HG02938 (cell line): ENCODE data around the gene ITPRID2.
A peak's percentile ranks its signal among the peaks of the same experiment; 100 is the strongest.
"Not testable (repeated sequence)": the region's sequence is repeated elsewhere in the genome, so short reads cannot be mapped to it uniquely, and the experiment has no call there.

Source experiments
- ATAC-seq: cut with Tn5 transposase; IDR thresholded peaks from one replicate; pipeline ENCODE4 v1.9.1; 2021; ENCODE audit warnings: mild to moderate bottlenecking, moderate library complexity; ENCODE audit not compliant: unreplicated experiment

ITPRID2 gene

GRCh38 chr2:181958726-181959125 is 67.2 kb downstream of the ITPRID2 start:
- no peak for ATAC-seq

DNA sequence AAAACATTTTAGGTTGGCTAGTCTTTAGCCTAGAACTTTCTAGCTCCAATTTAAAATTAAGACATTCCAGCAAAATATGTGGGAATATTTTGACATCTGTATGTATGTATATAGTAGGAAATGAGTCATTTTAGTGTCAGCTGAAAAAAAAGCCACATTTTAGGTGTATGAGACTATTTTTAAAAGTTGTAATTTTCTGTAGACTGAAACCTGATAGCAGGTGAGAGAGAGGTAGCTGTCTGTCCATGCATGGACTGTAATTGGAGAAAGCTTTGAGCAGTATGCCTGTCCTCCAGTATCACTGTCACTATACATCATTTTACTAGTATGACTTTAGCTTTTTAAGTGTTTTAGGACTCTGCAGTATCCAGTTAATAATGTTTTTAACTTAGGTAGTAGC is 68.0 kb downstream of the ITPRID2 start:
- ATAC-seq = no peak

GRCh38 chr2:181961167-181961566 is 69.6 kb downstream of the ITPRID2 start:
- not testable (repeated sequence) for ATAC-seq

GRCh38 chr2:181962142-181962541 is 70.6 kb downstream of the ITPRID2 start:
- ATAC-seq = no peak

- ATAC-seq = no peak
Measured at GRCh38 chr2:181970160-181970794, 78.7 kb downstream of the ITPRID2 start.

- no peak for ATAC-seq
Measured at GRCh38 chr2:181971032-181971431, 79.5 kb downstream of the ITPRID2 start.

DNA sequence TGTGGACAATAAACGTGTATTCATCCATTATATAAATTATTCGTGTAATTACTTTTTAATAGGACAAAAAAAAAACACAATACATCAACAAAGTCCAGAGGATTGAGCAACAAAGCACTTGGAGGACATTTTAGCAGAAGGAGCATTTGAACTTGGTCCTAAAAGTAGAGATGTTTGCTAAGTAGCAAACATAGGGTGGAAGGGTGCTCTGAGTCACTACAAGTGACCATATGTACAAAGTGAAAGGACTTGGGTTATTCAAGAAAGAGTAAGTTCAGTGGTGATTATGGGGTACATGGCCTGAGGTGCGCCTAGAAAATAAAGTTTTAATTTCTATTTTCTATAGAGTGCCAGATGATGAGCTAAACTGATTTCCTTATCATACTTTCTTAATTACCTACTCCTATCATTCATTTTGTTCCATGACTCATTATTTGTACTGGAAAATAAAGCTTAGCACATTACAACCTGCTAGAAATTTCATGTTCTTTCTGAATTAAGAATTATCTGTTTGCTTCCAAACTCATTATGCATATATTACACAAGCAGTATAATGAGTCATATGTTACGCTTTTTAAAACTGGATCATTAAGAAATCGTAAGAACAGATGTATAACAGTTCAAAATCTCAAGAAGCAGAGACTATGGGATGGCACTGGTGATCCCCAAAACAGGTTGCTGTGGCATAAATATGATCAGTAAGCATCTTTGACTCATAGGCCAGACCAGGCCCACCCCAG is 81.1 kb downstream of the ITPRID2 start:
- ATAC-seq = no peak

DNA sequence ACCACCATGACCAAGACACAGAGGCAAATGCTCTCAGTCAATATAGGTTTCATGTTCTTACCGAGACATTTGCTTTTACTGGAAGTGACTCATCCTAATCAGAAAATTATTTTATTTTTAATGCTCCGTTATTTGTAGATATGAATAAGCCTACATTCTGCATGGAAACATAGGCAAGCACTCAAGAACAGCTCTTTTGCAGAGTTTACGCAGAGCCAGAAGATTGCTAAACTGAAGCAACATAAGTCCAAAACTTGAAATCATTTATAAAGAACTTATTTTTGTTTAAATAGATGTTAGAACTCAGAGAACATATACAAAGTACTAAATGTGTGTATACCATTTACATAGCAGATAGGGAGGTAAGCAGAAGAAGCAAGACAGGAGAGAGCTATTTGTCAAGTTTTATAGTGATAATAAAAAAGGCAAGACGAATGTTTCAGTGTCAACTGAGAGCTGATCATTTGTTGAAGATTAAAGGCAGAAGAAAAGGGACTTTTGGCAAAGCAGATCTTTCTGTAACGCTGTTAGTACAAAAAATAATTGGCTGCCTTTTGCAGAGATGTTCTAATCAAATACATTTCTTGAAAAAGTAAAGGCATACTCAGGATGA is 81.7 kb downstream of the ITPRID2 start:
- ATAC-seq = no peak

DNA sequence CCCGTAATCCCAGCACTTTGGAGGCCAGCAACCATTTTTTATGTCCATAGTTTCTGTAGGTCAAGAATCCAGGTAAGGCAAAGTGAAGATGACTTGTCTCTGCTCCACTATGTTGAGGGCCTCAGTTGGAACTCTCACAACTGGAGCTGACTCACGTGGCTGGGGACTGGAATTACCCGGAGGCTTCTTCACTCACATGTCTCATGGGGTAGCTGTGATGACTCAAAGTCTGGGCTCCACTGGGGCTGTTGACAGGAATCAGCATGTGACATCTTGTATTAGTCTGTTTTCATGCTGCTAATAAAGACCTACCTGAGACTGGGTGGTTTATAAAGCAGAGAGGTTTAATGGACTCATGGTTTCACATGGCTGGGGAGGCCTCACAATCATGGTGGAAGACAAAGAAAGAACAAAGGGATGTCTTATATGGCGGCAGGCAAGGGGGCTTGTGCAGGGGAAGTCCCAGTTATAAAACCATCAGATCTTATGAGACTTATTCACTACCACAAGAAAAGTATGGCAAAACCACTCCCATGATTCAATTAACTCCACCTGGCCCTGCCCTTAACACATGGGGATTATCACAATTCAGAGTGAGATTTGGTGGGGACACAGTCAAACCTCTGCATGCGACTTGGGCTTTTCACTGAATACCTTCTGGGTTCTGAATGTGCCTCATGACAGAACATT is 86.3 kb downstream of the ITPRID2 start:
- ATAC-seq = peak; percentile 63

DNA sequence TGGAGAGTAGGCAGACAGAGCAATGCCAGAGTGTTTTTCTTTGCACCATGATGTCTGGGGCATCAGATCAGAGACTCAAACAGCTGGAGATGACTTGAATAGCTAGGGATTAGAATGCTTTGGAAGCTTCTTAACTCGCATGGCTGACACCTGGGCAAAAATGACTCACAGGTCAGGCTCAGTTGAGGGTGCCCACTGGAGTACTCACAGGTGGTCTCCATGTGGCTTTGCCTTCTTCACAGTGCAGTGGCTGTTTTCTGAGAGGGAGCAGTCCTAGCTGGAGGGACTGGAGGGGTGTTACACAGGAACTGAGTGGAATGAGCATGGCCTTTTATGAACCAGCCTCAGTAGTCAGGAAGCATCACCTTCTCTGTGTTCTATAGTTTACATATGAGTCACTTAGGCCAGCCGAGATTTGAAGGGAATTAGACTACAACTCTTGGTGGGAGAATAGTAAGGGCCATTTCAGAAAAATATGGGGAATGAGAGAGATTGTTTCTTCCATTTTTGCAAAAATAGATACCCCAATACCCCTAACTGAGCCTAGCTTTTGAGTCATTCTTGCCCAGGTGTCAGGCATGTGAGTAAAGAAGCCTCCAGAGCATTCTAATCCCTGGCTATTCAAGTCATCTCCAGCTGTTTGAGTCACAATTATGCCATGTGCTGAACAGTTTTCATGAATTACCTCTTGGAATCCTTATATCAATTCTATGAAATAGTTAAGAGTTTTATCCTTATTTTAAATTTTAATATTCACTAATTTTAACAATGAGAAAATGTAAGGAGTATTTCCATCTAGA is 87.0 kb downstream of the ITPRID2 start:
- no peak for ATAC-seq
